IMR-90 (cell line): ENCODE measurements around the gene BMP7. TPM values are rescaled to one million over a fixed set of nuclear protein-coding genes. Genes with fewer than 3 reads are reported as not detected.

Experiments used
- ATAC-seq: fragments of 200-7000 bp; cut with Tn5 transposase; 2 replicates; pipeline ENCODE4 v1.9.1; 2020; ENCODE audit warnings: low read depth, mild to moderate bottlenecking, moderate library complexity
- BruUV-seq: library from RNA; stranded (reverse); fragments of 400-500 nt; replicated peaks from 2 replicates; lab custom pipeline; 2021; lab: Mats Ljungman, UMichigan
- CTCF ChIA-PET: fragments of 300-600 bp; formaldehyde crosslinking; extraction: SDS; loops from one replicate; lab custom pipeline; 2021; ENCODE audit warnings: antibody characterized with exemption; lab: Yijun Ruan, JAX
- POLR2A ChIA-PET: fragments of 300-600 bp; sonication (Branson Sonifier 250); formaldehyde crosslinking; loops from one replicate; lab custom pipeline; 2022; ENCODE audit warnings: antibody characterized with exemption; ENCODE audit not compliant: unreplicated experiment; lab: Charles Lee
- DNase-seq: peaks from one replicate; pipeline ENCODE4 v3.0.0; 2013
- H2AFZ ChIP-seq: replicated peaks from 2 replicates; pipeline ENCODE3; 2013; ENCODE audit warnings: low read length, mild to moderate bottlenecking; ENCODE audit not compliant: poor library complexity
- H2AK5ac ChIP-seq: 2 replicates; pipeline ENCODE4 v1.6.1; 2013; ENCODE audit warnings: low read depth, low read length, inconsistent platforms
- H2AK9ac ChIP-seq: replicated peaks from 2 replicates; pipeline ENCODE3; 2013; ENCODE audit warnings: mild to moderate bottlenecking, low read depth, low read length, moderate library complexity; ENCODE audit not compliant: poor library complexity
- H2BK120ac ChIP-seq: 2 replicates; pipeline ENCODE4 v1.6.1; 2013; ENCODE audit warnings: low read depth, low read length, inconsistent platforms
- H2BK15ac ChIP-seq: 3 replicates; pipeline ENCODE4 v1.6.1; 2013; ENCODE audit warnings: low read depth, low read length, inconsistent platforms
- H2BK20ac ChIP-seq: 2 replicates; pipeline ENCODE4 v1.6.1; 2013; ENCODE audit warnings: low read depth, mild to moderate bottlenecking, inconsistent platforms, low read length, moderate library complexity
- H2BK5ac ChIP-seq: 2 replicates; pipeline ENCODE4 v1.6.1; 2013; ENCODE audit warnings: mild to moderate bottlenecking, low read depth, low read length, inconsistent platforms; ENCODE audit not compliant: poor library complexity, severe bottlenecking
- H3K14ac ChIP-seq: replicated peaks from 2 replicates; pipeline ENCODE4 v1.6.1; 2013; ENCODE audit warnings: low read depth, low read length, inconsistent platforms
- H3K18ac ChIP-seq: 2 replicates; pipeline ENCODE4 v1.6.1; 2013; ENCODE audit warnings: low read depth, low read length, control low read depth
- H3K23ac ChIP-seq: 2 replicates; pipeline ENCODE4 v1.6.1; 2013; ENCODE audit warnings: low read depth, low read length, inconsistent platforms
- H3K27ac ChIP-seq: 2 replicates; pipeline ENCODE4 v1.5.1; 2013; ENCODE audit warnings: mild to moderate bottlenecking, control low read depth, low read length; ENCODE audit not compliant: insufficient read depth
- H3K27me3 ChIP-seq: 2 replicates; pipeline ENCODE4 v1.6.1; 2013; ENCODE audit warnings: low read length; ENCODE audit not compliant: control insufficient read depth, insufficient read depth
- H3K36me3 ChIP-seq: 2 replicates; pipeline ENCODE4 v1.6.1; 2013; ENCODE audit warnings: low read length, mixed read lengths; ENCODE audit not compliant: control insufficient read depth, insufficient read depth
- H3K4ac ChIP-seq: 2 replicates; pipeline ENCODE4 v1.6.1; 2013; ENCODE audit warnings: low read depth, low read length, inconsistent platforms
- H3K4me1 ChIP-seq: 2 replicates; pipeline ENCODE4 v1.6.1; 2013; ENCODE audit warnings: low read length, mixed read lengths; ENCODE audit not compliant: control insufficient read depth, insufficient read depth
- H3K4me2 ChIP-seq: 2 replicates; pipeline ENCODE4 v1.6.1; 2013; ENCODE audit warnings: low read depth, mild to moderate bottlenecking, control low read depth, low read length, moderate library complexity
- H3K4me3 ChIP-seq: 2 replicates; pipeline ENCODE4 v1.5.1; 2013; ENCODE audit warnings: low read depth, mild to moderate bottlenecking, control low read depth, low read length, moderate library complexity; ENCODE audit not compliant: insufficient read depth
- H3K56ac ChIP-seq: 2 replicates; pipeline ENCODE4 v1.6.1; 2013; ENCODE audit warnings: low read length, inconsistent platforms; ENCODE audit not compliant: insufficient read depth; ENCODE audit errors: extremely low read depth
- H3K79me1 ChIP-seq, 2 experiments: 2 replicates each; pipeline ENCODE4 v1.6.1; 2013; ENCODE audit warnings: low read length in 2 of 2, inconsistent platforms in 1 of 2, low read depth in 1 of 2
- H3K9ac ChIP-seq: 2 replicates; pipeline ENCODE4 v1.6.1; 2013; ENCODE audit warnings: low read depth, low read length, control low read depth
- H3K9me1 ChIP-seq: 2 replicates; pipeline ENCODE4 v1.6.1; 2013; ENCODE audit warnings: low read length, inconsistent platforms; ENCODE audit not compliant: insufficient read depth
- H3K9me3 ChIP-seq: 2 replicates; pipeline ENCODE4 v1.6.1; 2013; ENCODE audit warnings: low read length; ENCODE audit not compliant: control insufficient read depth, insufficient read depth
- H4K20me1 ChIP-seq: 2 replicates; pipeline ENCODE4 v1.6.1; 2013; ENCODE audit warnings: low read length, inconsistent platforms; ENCODE audit not compliant: insufficient read depth
- H4K5ac ChIP-seq: 2 replicates; pipeline ENCODE4 v1.6.1; 2013; ENCODE audit warnings: mild to moderate bottlenecking, low read depth, low read length, control low read depth
- H4K8ac ChIP-seq, 2 experiments: 2 replicates each; pipeline ENCODE4 v1.6.1; 2013; ENCODE audit warnings: low read depth in 2 of 2, low read length in 2 of 2, control low read depth in 1 of 2, inconsistent platforms in 1 of 2
- H4K91ac ChIP-seq: 2 replicates; pipeline ENCODE4 v1.6.1; 2013; ENCODE audit warnings: low read depth, low read length, inconsistent platforms; ENCODE audit not compliant: insufficient read depth
- BHLHE40 ChIP-seq: fragments of 150-350 bp; IDR thresholded peaks from 2 replicates; pipeline ENCODE4 v1.6.1; 2016; ENCODE audit warnings: mild to moderate bottlenecking, low read depth, low read length
- CHD1 ChIP-seq: IDR thresholded peaks from 2 replicates; pipeline ENCODE4 v1.6.1; 2012; ENCODE audit warnings: low read depth, low read length, improper control_type of control experiment
- CTCF ChIP-seq: conservative IDR thresholded peaks from 2 replicates; pipeline ENCODE4 v1.5.1; 2012; ENCODE audit warnings: mild to moderate bottlenecking, low read depth, low read length, improper control_type of control experiment
- ELK1 ChIP-seq: fragments of 150-350 bp; IDR thresholded peaks from 2 replicates; pipeline ENCODE4 v1.6.1; 2016; ENCODE audit warnings: low read depth, mild to moderate bottlenecking, low read length, moderate library complexity, borderline replicate concordance
- FOS ChIP-seq: fragments of 150-350 bp; IDR thresholded peaks from 2 replicates; pipeline ENCODE4 v1.6.1; 2016; ENCODE audit warnings: low read depth, low read length
- MAFK ChIP-seq: IDR thresholded peaks from 2 replicates; pipeline ENCODE4 v1.6.1; 2012; ENCODE audit warnings: low read depth, low read length, improper control_type of control experiment
- MXI1 ChIP-seq: IDR thresholded peaks from 2 replicates; pipeline ENCODE4 v1.6.1; 2012; ENCODE audit warnings: low read depth, mild to moderate bottlenecking, low read length, moderate library complexity, borderline replicate concordance
- NFE2L2 ChIP-seq: fragments of 150-350 bp; IDR thresholded peaks from 2 replicates; pipeline ENCODE4 v1.6.1; 2016; ENCODE audit warnings: low read depth, mild to moderate bottlenecking, low read length
- POLR2A ChIP-seq: IDR thresholded peaks from 2 replicates; pipeline ENCODE4 v1.6.1; 2012; ENCODE audit warnings: mild to moderate bottlenecking, low read depth, low read length
- RAD21 ChIP-seq: IDR thresholded peaks from 2 replicates; pipeline ENCODE4 v1.6.1; 2012; ENCODE audit warnings: low read length, improper control_type of control experiment
- RCOR1 ChIP-seq: IDR thresholded peaks from 2 replicates; pipeline ENCODE4 v1.6.1; 2012; ENCODE audit warnings: mild to moderate bottlenecking, low read length, improper control_type of control experiment; ENCODE audit not compliant: insufficient replicate concordance
- RFX5 ChIP-seq: IDR thresholded peaks from 2 replicates; pipeline ENCODE4 v1.8.0; 2012; ENCODE audit warnings: low read depth, mild to moderate bottlenecking, low read length, moderate library complexity
- SMC3 ChIP-seq: fragments of 150-350 bp; IDR thresholded peaks from 2 replicates; pipeline ENCODE4 v1.6.1; 2016; ENCODE audit warnings: low read depth, mild to moderate bottlenecking, antibody characterized with exemption, low read length, moderate library complexity
- USF2 ChIP-seq: fragments of 150-350 bp; IDR thresholded peaks from 2 replicates; pipeline ENCODE4 v1.6.1; 2017; ENCODE audit warnings: mild to moderate bottlenecking, antibody characterized with exemption, low read length, low read depth
- WGBS, 2 experiments: methylation state at CpG; one replicate each; pipeline versions ENCODE4 v1.1.5 to v1.1.7; 2013; ENCODE audit warnings: missing lambda C conversion rate in 2 of 2; ENCODE audit not compliant: insufficient read length in 1 of 2; ENCODE audit errors: extremely low coverage in 2 of 2; 5-methylcytosine and 5-hydroxymethylcytosine counted together
- dilution Hi-C: fragments of 300-500 bp; cut with HindIII; formaldehyde crosslinking; loops from one replicate; pipeline ENCODE4 v1.14.3; 2018; ENCODE audit warnings: low sequenced_read_pairs; ENCODE audit not compliant: unreplicated experiment
- in situ Hi-C: fragments of 300-500 bp; cut with MboI; formaldehyde crosslinking; loops from 3 replicates; pipeline ENCODE4 v1.14.3; 2019; ENCODE audit warnings: low sequenced_read_pairs, inconsistent platforms, mixed read lengths
- intact Hi-C: fragments of 100-400 bp; cut with micrococcal nuclease; formaldehyde crosslinking; loops from 2 replicates; pipeline ENCODE4 v1.10.0; 2022
- polyA plus RNA-seq, 3 experiments: library from polyadenylated mRNA; depleted of rRNA; stranded (reverse); fragments of >200 nt; gene quantifications; 2 replicates each; pipeline ENCODE4 v1.2.3, GENCODE V29; 2012; ENCODE audit warnings: low replicate concordance in 1 of 3
- total RNA-seq: library from RNA; depleted of rRNA; stranded (reverse); fragments of >200 nt; gene quantifications from 2 replicates; pipeline ENCODE4 v1.2.3, GENCODE V29; 2012

Gene BMP7
- total and polyA plus RNA-seq, 2 of the 4 experiments (the other 2 are of a cell fraction): not detected

GRCh38 chr20:57164872-57165271 lies 101.6 kb downstream of the BMP7 start:
- intact Hi-C loops (no loop called here), dilution Hi-C loops (no loop called here)
- no peak overlapping the region for H2AK9ac ChIP-seq

More at GRCh38 chr20:57164872-57165271, 101.6 kb downstream of the BMP7 start:
- Histone ChIP-seq H3K4me2 (no peak overlapping the region), H3K27me3 (no peaks in the 10 kb centered on the region), H2BK15ac (no peak overlapping the region), H4K5ac (no peak overlapping the region), H2BK5ac (no peak overlapping the region), H2BK120ac (no peak overlapping the region), H2BK20ac (no peak overlapping the region), H3K14ac (no peak overlapping the region), H2AFZ (no peak overlapping the region), H3K18ac (no peak overlapping the region), H3K9me3 (peaks cover 38% of the 10 kb centered on the region), H3K36me3 (no peaks in the 10 kb centered on the region), H3K4me3 (no peak overlapping the region), H3K79me1 (no peaks in the 10 kb centered on the region), H3K23ac (no peak overlapping the region), H4K91ac (no peak overlapping the region), H3K9me1 (no peaks in the 10 kb centered on the region), H3K4ac (no peak overlapping the region), H3K4me1 (no peaks in the 10 kb centered on the region), H2AK5ac (no peak overlapping the region), H3K9ac (no peak overlapping the region), H3K27ac (no peak overlapping the region), H3K56ac (no peak overlapping the region), H4K20me1 (no peaks in the 10 kb centered on the region), H4K8ac (no peak overlapping the region)
- no peak for ATAC-seq
- DNase-seq: no peak
- TF ChIP-seq CTCF: no peak
- no peak for TF ChIP-seq BHLHE40
- no peak for TF ChIP-seq FOS
- TF ChIP-seq POLR2A: no peak
- TF ChIP-seq USF2: no peak
- TF ChIP-seq RAD21: no peak
- no peak for TF ChIP-seq RCOR1
- TF ChIP-seq ELK1: no peak
- no peak for TF ChIP-seq SMC3
- TF ChIP-seq MAFK: no peak
- no peak for TF ChIP-seq RFX5
- no peak for TF ChIP-seq NFE2L2
- TF ChIP-seq MXI1: no peak
- no peak for TF ChIP-seq CHD1
- in situ Hi-C loops: no loop called here
- WGBS, 2 experiments: 49% methylated on average over 4 of the region's 7 CpGs; no CpG with 5 or more reads in 1 of the 2 experiments
- ChIA-PET POLR2A (no interaction called here), CTCF (no interaction called here)
- BruUV-seq: no TSS peak
